Natural killer cell (primary cell): ENCODE data around the gene DNAH3. TPM values are rescaled to one million over a fixed set of nuclear protein-coding genes. Genes with fewer than 3 reads are reported as not detected.
"Not testable (repeated sequence)": the region's sequence is repeated elsewhere in the genome, so short reads cannot be mapped to it uniquely, and the experiment has no call there.

ENCODE experiments used
- ATAC-seq, 3 donors: fragments of 150-1000 bp in 2 of 3; fragments of 200-7000 bp in 1 of 3; cut with Tn5 transposase; 1 replicate in 1 of 3; 2 replicates in 2 of 3; pipeline ENCODE4 v1.10.0; 2021; ENCODE audit warnings: mild to moderate bottlenecking in 2 of 3, moderate library complexity in 2 of 3
- DNase-seq, 2 donors: peaks; one replicate each; pipeline versions ENCODE4 v3.0.0 to v3.0.0-alpha.2; 2013 to 2021; ENCODE audit warnings: mixed read lengths in 1 of 2
- H3K27ac ChIP-seq: one replicate; pipeline ENCODE4 v1.5.1; 2013; ENCODE audit warnings: mild to moderate bottlenecking, low read length
- H3K27me3 ChIP-seq: one replicate; pipeline ENCODE4 v1.6.1; 2013; ENCODE audit warnings: low read length; ENCODE audit not compliant: control insufficient read depth, insufficient read depth
- H3K36me3 ChIP-seq: one replicate; pipeline ENCODE4 v1.6.1; 2013; ENCODE audit warnings: low read length; ENCODE audit not compliant: control insufficient read depth, insufficient read depth
- H3K4me1 ChIP-seq: one replicate; pipeline ENCODE4 v1.6.1; 2013; ENCODE audit warnings: low read length; ENCODE audit not compliant: control insufficient read depth, insufficient read depth
- H3K4me3 ChIP-seq: one replicate; pipeline ENCODE4 v1.5.1; 2013; ENCODE audit warnings: low read length
- H3K9me3 ChIP-seq: one replicate; pipeline ENCODE4 v1.6.1; 2013; ENCODE audit warnings: low read length; ENCODE audit not compliant: control insufficient read depth, insufficient read depth
- H3K27ac Mint-ChIP-seq, 2 donors: one replicate each; pipeline ENCODE4 v1.8.0; 2022; ENCODE audit warnings: mild to moderate bottlenecking in 2 of 2, mixed read lengths in 2 of 2, moderate library complexity in 1 of 2
- H3K27me3 Mint-ChIP-seq, 2 donors: one replicate each; pipeline ENCODE4 v1.8.0; 2022; ENCODE audit warnings: low read depth in 2 of 2, mixed read lengths in 2 of 2
- H3K36me3 Mint-ChIP-seq: one replicate; pipeline ENCODE4 v1.8.0; 2022; ENCODE audit warnings: mixed read lengths
- H3K4me1 Mint-ChIP-seq, 2 donors: one replicate each; pipeline ENCODE4 v1.8.0; 2022; ENCODE audit warnings: mixed read lengths in 2 of 2
- H3K4me3 Mint-ChIP-seq: one replicate; pipeline ENCODE4 v1.8.0; 2022; ENCODE audit warnings: mild to moderate bottlenecking, moderate library complexity, mixed read lengths
- H3K9me3 Mint-ChIP-seq, 2 donors: one replicate each; pipeline ENCODE4 v1.8.0; 2022; ENCODE audit warnings: mixed read lengths in 2 of 2
- WGBS: methylation state at CpG from one replicate; pipeline ENCODE4 v1.1.7; 2013; ENCODE audit warnings: missing lambda C conversion rate; ENCODE audit not compliant: insufficient coverage; 5-methylcytosine and 5-hydroxymethylcytosine counted together
- intact Hi-C: fragments of 100-400 bp; cut with micrococcal nuclease; formaldehyde crosslinking; loops from one replicate; pipeline ENCODE4 v1.14.2; 2022
- total RNA-seq, 4 donors: library from RNA; stranded (reverse); fragments of 120-200 nt in 1 of 4; gene quantifications; one replicate each; pipeline versions ENCODE4 v1.2.3 to v1.2.4, GENCODE V29; 2013 to 2022
- TF ChIP-seq, protein P1 (sequence below): fragments of 200-600 bp; IDR thresholded peaks from one replicate; pipeline ENCODE4 v1.8.0; 2022; ENCODE audit warnings: antibody characterized with exemption

Gene DNAH3
- total RNA-seq, 3 donors from 2014 or later (not counting 1 experiment from before 2014, with no cell fraction given) = not detected

DNA sequence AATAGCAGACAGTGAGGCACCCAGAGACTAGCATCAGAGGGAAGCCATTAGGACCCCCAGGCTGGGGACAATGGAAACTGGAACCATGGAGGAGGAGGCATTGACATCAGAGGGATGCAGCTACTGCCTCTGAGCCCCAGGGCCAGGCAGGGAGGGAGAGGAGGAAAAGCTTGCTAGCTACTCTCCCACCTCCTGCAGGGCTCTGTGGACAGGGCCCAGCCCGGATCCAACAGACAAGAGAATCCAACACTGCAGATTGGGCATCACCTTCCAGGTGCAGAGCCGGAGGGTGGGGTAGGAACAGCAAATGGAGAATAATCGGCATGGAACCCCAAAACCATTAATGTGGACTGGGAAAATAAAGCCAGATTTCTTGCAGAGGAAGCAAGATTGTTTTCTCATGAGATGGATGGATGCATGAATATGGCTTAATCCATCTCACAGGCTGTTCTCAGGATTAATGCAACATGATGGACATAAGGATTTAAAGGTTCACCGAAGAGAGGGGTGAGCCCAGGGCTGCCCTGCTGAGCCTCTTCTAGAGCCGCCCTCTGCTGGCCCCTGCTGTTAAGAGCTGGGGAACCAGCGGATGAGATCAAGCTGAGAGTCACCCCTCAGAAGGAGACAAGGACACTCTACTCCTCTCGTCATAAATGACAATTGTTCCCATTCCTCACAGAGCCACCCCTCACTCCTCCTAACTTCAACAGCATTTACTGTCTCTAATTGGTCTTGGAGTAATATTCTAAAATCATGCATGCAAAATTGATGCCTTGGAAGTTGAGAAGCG, 48.8 kb downstream of the DNAH3 start:
- WGBS = 79% methylated on average over 7 of the region's 8 CpGs

DNA sequence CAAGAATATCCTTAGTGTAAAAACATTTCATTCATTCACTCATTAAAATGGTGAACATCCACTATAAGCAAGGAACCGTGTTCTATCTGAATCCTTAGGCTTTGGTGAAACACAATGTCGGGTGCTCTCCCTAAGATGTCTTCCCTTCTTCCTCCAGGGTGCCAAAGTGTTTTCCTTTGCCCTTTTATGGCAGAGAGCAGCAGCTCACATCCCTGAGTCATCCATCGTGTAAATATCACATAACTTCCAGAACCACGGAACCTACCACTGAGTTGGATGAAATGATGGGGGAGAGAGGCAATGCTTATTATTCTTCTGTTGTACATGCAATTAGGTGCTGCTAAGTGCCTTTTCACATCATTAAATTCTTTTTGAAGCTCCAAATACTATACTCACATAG, 50.2 kb downstream of the DNAH3 start:
- TF ChIP-seq, protein P1, sequence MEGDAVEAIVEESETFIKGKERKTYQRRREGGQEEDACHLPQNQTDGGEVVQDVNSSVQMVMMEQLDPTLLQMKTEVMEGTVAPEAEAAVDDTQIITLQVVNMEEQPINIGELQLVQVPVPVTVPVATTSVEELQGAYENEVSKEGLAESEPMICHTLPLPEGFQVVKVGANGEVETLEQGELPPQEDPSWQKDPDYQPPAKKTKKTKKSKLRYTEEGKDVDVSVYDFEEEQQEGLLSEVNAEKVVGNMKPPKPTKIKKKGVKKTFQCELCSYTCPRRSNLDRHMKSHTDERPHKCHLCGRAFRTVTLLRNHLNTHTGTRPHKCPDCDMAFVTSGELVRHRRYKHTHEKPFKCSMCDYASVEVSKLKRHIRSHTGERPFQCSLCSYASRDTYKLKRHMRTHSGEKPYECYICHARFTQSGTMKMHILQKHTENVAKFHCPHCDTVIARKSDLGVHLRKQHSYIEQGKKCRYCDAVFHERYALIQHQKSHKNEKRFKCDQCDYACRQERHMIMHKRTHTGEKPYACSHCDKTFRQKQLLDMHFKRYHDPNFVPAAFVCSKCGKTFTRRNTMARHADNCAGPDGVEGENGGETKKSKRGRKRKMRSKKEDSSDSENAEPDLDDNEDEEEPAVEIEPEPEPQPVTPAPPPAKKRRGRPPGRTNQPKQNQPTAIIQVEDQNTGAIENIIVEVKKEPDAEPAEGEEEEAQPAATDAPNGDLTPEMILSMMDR = no peak
- no peak overlapping the region for H3K4me3 ChIP-seq
- DNase-seq = no peak
- intact Hi-C loops = loop anchor here (5.0 kb wide), 1 partner anchor 248 kb away; no protein-coding TSS in a partner anchor
- no peak overlapping the region for H3K27ac ChIP-seq
- H3K4me1 ChIP-seq = no peaks in the 10 kb centered on the region
- H3K9me3 ChIP-seq = no peaks in the 10 kb centered on the region
- WGBS = 91% methylated on average over 2 of the region's 4 CpGs
- H3K36me3 ChIP-seq = no peaks in the 10 kb centered on the region
- no peak overlapping the region for H3K4me3 Mint-ChIP-seq
- H3K4me1 Mint-ChIP-seq = no peaks in the 10 kb centered on the region
- no peaks in the 10 kb centered on the region for H3K36me3 Mint-ChIP-seq
- H3K27me3 Mint-ChIP-seq = peaks cover 24 to 47% of the 10 kb centered on the region in 2 donors
- no peaks in the 10 kb centered on the region for H3K9me3 Mint-ChIP-seq
- ATAC-seq = no peak
- H3K27me3 ChIP-seq = no peaks in the 10 kb centered on the region
- no peak overlapping the region for H3K27ac Mint-ChIP-seq

More for the DNA sequence above, 48.8 kb downstream of the DNAH3 start:
- no peaks in the 10 kb centered on the region for H3K9me3 Mint-ChIP-seq
- Histone ChIP-seq H3K27me3 (no peaks in the 10 kb centered on the region), H3K27ac (no peak overlapping the region), H3K4me3 (no peak overlapping the region), H3K9me3 (no peaks in the 10 kb centered on the region), H3K4me1 (no peaks in the 10 kb centered on the region), H3K36me3 (no peaks in the 10 kb centered on the region)
- H3K4me3 Mint-ChIP-seq = no peak overlapping the region
- H3K36me3 Mint-ChIP-seq = no peaks in the 10 kb centered on the region
- intact Hi-C loops = loop anchor here (5.0 kb wide), 1 partner anchor 250 kb away; no protein-coding TSS in a partner anchor
- ATAC-seq (peak in 1 of 3 donors; percentile 60), DNase-seq (peak in 1 of 2 donors; percentile 36)
- H3K27ac Mint-ChIP-seq = no peak overlapping the region
- H3K4me1 Mint-ChIP-seq = no peaks in the 10 kb centered on the region
- TF ChIP-seq, protein P1 = no peak
- H3K27me3 Mint-ChIP-seq = peaks cover 19 to 39% of the 10 kb centered on the region in 2 donors

DNA sequence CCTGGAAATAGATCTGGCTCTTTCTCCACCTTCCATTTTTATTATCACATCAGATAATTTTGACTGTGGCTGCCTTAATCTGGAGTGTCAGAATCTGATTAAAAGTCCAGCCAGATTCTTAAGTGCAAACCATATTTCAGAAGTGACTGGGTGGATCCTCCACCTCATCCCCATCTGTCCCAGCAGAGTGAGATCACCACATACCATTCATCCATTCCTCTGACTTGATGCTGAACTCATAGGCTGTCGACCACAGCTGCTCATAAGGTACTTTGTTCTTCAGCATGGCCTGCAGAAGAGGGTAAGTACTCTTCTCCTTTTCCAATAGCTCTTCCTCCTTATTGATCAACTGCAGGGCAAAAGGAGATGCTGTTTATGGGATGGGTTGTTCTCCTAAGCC, 53.5 kb downstream of the DNAH3 start:
- Mint-ChIP-seq H3K27ac (no peak overlapping the region), H3K9me3 (no peaks in the 10 kb centered on the region), H3K4me3 (no peak overlapping the region), H3K36me3 (no peaks in the 10 kb centered on the region), H3K27me3 (peaks cover 24 to 59% of the 10 kb centered on the region in 2 donors), H3K4me1 (no peaks in the 10 kb centered on the region)
- no peak overlapping the region for H3K27ac ChIP-seq
- H3K36me3 ChIP-seq = no peaks in the 10 kb centered on the region
- ATAC-seq (no peak), DNase-seq (no peak)
- intact Hi-C loops = no loop called here
- TF ChIP-seq, protein P1 = no peak
- no peaks in the 10 kb centered on the region for H3K9me3 ChIP-seq
- no peaks in the 10 kb centered on the region for H3K27me3 ChIP-seq
- 100% methylated on average over 1 of the region's 1 CpG for WGBS
- H3K4me1 ChIP-seq = no peaks in the 10 kb centered on the region
- no peak overlapping the region for H3K4me3 ChIP-seq

DNA sequence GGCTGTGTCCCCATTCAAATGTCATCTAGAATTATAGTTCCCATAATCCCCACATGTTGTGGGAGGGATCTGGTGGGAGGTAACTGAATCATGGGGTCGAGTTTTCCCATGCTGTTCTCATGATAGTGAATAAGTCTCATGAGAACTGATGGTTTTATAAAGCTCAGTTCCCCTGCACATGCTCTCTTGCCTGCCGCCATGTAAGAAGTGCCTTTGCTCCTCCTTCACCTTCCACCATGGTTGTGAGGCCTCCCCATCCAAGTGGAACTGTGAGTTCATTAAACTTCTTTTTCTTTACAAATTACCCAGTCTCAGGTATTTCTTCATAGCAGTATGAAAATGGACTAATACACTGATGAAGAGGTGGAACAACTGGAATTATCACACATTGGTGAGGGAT, 55.9 kb downstream of the DNAH3 start:
- H3K27ac Mint-ChIP-seq, H3K4me1 ChIP-seq, H3K4me3 ChIP-seq, H3K36me3 ChIP-seq, intact Hi-C loops, H3K27ac ChIP-seq, H3K36me3 Mint-ChIP-seq, ATAC-seq, H3K4me3 Mint-ChIP-seq, H3K9me3 Mint-ChIP-seq, H3K27me3 ChIP-seq, H3K9me3 ChIP-seq, DNase-seq, H3K4me1 Mint-ChIP-seq: not testable (repeated sequence)
- 89% methylated on average over 1 of the region's 2 CpGs for WGBS
- H3K27me3 Mint-ChIP-seq = peaks cover 26 to 67% of the 10 kb centered on the region in 2 donors
